Mucosa of descending colon (tissue), 3 donors: ENCODE results near the gene PGPEP1. TPM values are rescaled to one million over a fixed set of nuclear protein-coding genes. Genes with fewer than 3 reads are reported as not detected.
A peak's percentile ranks its signal among the peaks of the same experiment; 100 is the strongest.
"Not testable (repeated sequence)": the region's sequence is repeated elsewhere in the genome, so short reads cannot be mapped to it uniquely, and the experiment has no call there.

Experiments used
- ATAC-seq: fragments of 200-7000 bp; cut with Tn5 transposase; one replicate; pipeline ENCODE4 v1.9.1; 2020; ENCODE audit warnings: mild to moderate bottlenecking, moderate library complexity
- DNase-seq, 3 donors: peaks; one replicate each; pipeline ENCODE4 v3.0.0-alpha.2; 2020
- H3K36me3 ChIP-seq: fragments of 200-600 bp; one replicate; pipeline ENCODE4 v1.8.0; 2021; ENCODE audit warnings: low read depth, mild to moderate bottlenecking
- H3K4me1 ChIP-seq: fragments of 200-600 bp; one replicate; pipeline ENCODE4 v1.8.0; 2021; ENCODE audit warnings: low read depth, mild to moderate bottlenecking
- H3K4me3 ChIP-seq: fragments of 200-600 bp; one replicate; pipeline ENCODE4 v1.8.0; 2021; ENCODE audit warnings: mild to moderate bottlenecking
- H3K9me3 ChIP-seq: fragments of 200-600 bp; one replicate; pipeline ENCODE4 v1.8.0; 2021; ENCODE audit warnings: mild to moderate bottlenecking
- CTCF ChIP-seq: fragments of 200-600 bp; IDR thresholded peaks from one replicate; pipeline ENCODE4 v1.8.0; 2022; ENCODE audit warnings: antibody characterized with exemption, mild to moderate bottlenecking
- intact Hi-C, 2 donors: fragments of 100-400 bp; cut with DNase I in 1 of 2; cut with micrococcal nuclease in 1 of 2; formaldehyde crosslinking; loops; one replicate each; pipeline versions ENCODE4 v1.11.0 to v1.11.1; 2022; cut with DNase I, micrococcal nuclease
- total RNA-seq, 3 donors: library from RNA; stranded (reverse); fragmentation: NEBNext Ultra II Directional in 2 of 3; extraction: Animal tissue kit (Norgen Biotek cat#: 25700) in 2 of 3; gene quantifications; one replicate each; pipeline versions ENCODE4 v1.2.1 to v1.2.4, GENCODE V29; 2021 to 2023
- donor health status: DM: no; HTN: no; CAD: no; lungs with moderate emphysema.
- donor health status: DM: no; HTN: no; CAD: no.
- donor health status: DM: no; HTN: yes; CAD: no.

PGPEP1 gene
- total RNA-seq, 3 donors from 2014 or later: 77.1 to 97.4 (median 91.5) TPM

GRCh38 chr19:18344582-18344950 is 4.2 kb downstream of the PGPEP1 start:
- H3K4me3 ChIP-seq: no peak overlapping the region

GRCh38 chr19:18345296-18345695 is 4.9 kb downstream of the PGPEP1 start:
- Histone ChIP-seq H3K4me1 (peaks cover 11% of the 10 kb centered on the region), H3K36me3 (no peaks in the 10 kb centered on the region), H3K9me3 (no peaks in the 10 kb centered on the region), H3K4me3 (no peak overlapping the region)
- TF ChIP-seq CTCF: no peak
- intact Hi-C loops: loop anchor here (10.0 kb wide), 1 partner anchor 60 kb away; no protein-coding TSS in a partner anchor
- ATAC-seq (no peak), DNase-seq (no peak)

More at GRCh38 chr19:18344582-18344950, 4.2 kb downstream of the PGPEP1 start:
- DNase-seq (no peak), ATAC-seq (no peak)
- Histone ChIP-seq H3K36me3 (no peaks in the 10 kb centered on the region), H3K9me3 (no peaks in the 10 kb centered on the region), H3K4me1 (peaks cover 15% of the 10 kb centered on the region)
- intact Hi-C loops: loop anchor here (10.0 kb wide), 1 partner anchor 60 kb away; no protein-coding TSS in a partner anchor
- no peak for TF ChIP-seq CTCF

- ATAC-seq: peak; percentile 54
- H3K4me1 ChIP-seq: peaks cover 11% of the 10 kb centered on the region
- no peak overlapping the region for H3K4me3 ChIP-seq
- no peaks in the 10 kb centered on the region for H3K36me3 ChIP-seq
- no peak for TF ChIP-seq CTCF
- intact Hi-C loops: loop anchor here (10.0 kb wide), 1 partner anchor 59 kb away; no protein-coding TSS in a partner anchor
- no peaks in the 10 kb centered on the region for H3K9me3 ChIP-seq
- peak in 2 of 3 donors; percentile 56 to 60 for DNase-seq
These were observed 5.7 kb downstream of the PGPEP1 start for GRCh38 chr19:18346091-18346490.

GRCh38 chr19:18348171-18348570 is 7.8 kb downstream of the PGPEP1 start:
- TF ChIP-seq CTCF: no peak
- DNase-seq (no peak), ATAC-seq (no peak)
- no peaks in the 10 kb centered on the region for H3K36me3 ChIP-seq
- H3K4me3 ChIP-seq: no peak overlapping the region
- H3K9me3 ChIP-seq: no peaks in the 10 kb centered on the region
- H3K4me1 ChIP-seq: peaks cover 3% of the 10 kb centered on the region
- intact Hi-C loops: loop anchor here (10.0 kb wide), 1 partner anchor 57 kb away; no protein-coding TSS in a partner anchor

GRCh38 chr19:18348818-18349339 is 8.5 kb downstream of the PGPEP1 start:
- not testable (repeated sequence) for H3K4me3 ChIP-seq, H3K36me3 ChIP-seq, DNase-seq, H3K4me1 ChIP-seq, H3K9me3 ChIP-seq, ATAC-seq
- intact Hi-C loops: loop anchor here (10.0 kb wide), 1 partner anchor 56 kb away; no protein-coding TSS in a partner anchor

GRCh38 chr19:18349524-18350128 is 9.2 kb downstream of the PGPEP1 start:
- intact Hi-C loops: loop anchor here (10.0 kb wide), 1 partner anchor 55 kb away; no protein-coding TSS in a partner anchor
- DNase-seq (peak in 2 of 3 donors; percentile 76 to 81), ATAC-seq (peak; percentile 81)
- no peaks in the 10 kb centered on the region for H3K9me3 ChIP-seq
- no peaks in the 10 kb centered on the region for H3K36me3 ChIP-seq
- no peaks in the 10 kb centered on the region for H3K4me1 ChIP-seq
- peak; percentile 71 for TF ChIP-seq CTCF
- H3K4me3 ChIP-seq: no peak overlapping the region
